GM21737 (cell line): ENCODE measurements around the gene ACSL4.
"Not testable (repeated sequence)": the region's sequence is repeated elsewhere in the genome, so short reads cannot be mapped to it uniquely, and the experiment has no call there.

Experiments
- ATAC-seq: cut with Tn5 transposase; IDR thresholded peaks from one replicate; pipeline ENCODE4 v1.9.1; 2021; ENCODE audit warnings: mild to moderate bottlenecking, moderate library complexity; ENCODE audit not compliant: unreplicated experiment

ACSL4 gene

DNA sequence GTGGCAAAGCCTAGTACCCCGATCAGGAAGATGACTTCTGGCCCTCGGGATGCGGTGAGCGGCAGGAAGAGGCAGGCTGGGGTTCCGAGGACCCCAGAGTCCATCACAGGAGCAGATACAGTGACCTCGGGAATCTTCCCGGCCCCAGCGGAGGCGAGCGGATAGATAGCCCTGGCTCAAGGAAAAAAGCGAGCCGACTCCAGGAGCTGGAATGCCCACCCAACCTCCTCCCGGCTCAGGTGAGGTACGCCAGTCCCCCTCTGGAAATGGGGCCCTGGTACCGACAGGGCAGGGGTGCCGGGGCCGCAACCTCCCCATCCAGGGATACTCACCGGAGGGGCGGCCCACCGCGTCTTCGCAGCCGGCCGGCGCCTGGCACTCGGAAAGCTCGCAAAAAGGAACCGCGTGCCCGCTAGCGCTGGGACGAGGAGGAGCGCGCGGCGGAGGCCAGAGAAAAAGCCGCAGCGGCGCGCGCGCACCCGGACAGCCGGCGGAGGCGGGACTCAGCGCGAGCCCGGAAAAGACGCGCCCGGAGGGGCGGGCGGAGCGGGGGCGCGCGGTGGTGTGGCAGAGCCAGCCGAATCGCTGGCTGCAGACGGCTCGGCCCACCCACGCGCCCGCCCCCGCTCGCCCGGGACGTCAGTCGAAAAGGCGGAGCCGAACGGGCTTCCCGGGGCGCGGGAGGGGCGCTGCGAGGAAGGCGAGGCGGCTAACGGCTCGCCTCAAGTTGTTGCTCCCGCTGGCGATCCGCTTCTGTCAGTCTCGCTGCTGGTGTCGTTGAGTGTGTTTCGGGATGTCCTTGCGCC lies at the start of gene ACSL4:
ACSL4 (minus strand) TSS at position 451 of the 806 bp plus-strand sequence. CDS start 49,894 bp downstream, outside the sequence.
- ATAC-seq, result peak; percentile 88

DNA sequence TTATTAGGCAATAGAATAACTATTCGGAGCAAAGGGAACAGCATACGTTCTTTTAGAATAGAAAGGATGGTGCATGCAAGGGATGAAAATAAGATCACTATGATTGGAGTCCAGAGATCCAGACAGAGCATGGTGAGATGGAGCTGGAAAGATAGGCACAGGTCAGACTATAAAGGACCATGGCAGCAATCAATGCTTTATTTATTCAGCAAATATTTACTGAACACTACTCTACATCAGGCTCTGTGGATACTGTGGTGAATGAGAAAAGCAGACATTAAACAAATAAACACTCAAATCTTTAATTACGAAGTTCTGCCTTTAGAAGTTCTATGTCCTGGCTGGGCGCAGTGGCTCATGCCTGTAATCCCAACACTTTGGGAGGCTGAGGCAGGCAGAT lies 44.7 kb upstream of the ACSL4 start:
- no peak for ATAC-seq

DNA sequence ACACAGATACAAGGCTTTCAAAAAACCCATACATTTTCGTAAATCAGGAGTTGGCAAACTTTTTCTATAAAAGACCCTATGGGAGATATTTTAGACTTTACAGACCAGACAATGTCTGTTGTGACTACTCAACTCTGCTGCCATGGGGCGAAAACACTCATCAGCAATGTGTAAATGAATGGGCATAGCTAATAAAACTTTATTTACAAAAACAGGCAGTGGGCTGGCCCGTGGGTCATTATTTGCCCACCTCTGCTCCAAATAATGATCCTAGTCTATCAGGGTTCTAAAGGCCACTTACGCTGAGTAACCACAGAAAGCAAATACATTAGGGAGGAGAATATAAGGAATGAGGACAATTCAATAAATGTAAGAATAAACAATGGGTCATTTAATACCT lies 43.9 kb upstream of the ACSL4 start:
- ATAC-seq, result no peak

DNA sequence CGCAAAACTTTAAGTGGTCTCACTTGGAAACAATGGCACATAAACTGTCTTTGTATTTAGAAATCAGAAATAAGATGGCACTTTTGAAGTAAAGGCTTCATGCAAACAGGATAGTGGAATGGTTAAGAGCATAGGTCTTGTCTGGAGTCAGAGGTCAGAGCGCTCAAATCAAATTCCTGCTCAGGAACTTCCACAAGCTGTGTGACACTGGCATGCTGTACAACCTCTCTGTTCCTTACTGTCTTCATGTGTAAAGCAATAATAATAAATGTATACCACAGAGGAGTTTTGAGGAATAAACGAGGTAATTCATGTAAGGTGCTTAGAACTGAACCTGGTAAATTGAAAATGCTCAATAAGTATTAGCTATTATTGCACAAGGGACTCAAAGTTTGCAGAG lies 43.4 kb upstream of the ACSL4 start:
- ATAC-seq, result no peak

DNA sequence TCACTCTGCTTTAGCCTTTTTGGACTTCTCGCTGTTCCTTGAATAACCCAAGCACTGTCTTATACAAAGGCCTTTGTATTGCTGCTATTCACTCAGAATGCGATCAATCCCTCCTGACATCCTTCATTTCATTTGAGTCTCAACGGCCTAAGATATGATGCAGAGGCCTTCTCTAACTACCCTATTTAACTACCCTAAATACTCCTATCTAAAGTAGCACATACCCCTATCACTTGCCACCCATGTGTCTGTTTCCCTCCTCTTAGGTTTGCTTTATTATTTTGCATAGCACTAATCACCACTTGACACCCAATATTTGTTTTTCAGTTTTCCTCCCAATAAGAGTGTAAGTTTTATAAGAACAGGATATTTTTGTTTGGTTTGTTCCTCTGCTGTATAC lies 42.3 kb upstream of the ACSL4 start:
- no peak for ATAC-seq

DNA sequence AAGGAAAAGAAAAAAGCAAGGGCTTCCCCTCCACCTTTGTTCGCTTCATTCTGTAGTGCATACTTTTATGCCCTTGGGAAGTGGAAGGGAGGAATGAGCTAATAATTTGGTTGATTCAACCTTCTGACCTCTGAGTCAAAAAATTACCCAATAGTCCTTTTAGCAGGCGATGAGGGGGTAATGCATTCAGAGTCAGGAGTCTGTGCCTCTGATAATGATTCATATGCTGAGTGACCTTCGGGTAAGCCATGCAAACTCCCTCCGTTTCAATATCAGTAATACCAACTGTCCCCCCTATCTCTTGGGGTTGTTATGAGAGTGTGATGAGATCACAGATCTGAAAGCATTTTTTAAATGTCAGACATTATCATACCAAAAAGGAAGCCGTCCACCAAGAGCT lies 41.6 kb upstream of the ACSL4 start:
- peak; percentile 96 for ATAC-seq

DNA sequence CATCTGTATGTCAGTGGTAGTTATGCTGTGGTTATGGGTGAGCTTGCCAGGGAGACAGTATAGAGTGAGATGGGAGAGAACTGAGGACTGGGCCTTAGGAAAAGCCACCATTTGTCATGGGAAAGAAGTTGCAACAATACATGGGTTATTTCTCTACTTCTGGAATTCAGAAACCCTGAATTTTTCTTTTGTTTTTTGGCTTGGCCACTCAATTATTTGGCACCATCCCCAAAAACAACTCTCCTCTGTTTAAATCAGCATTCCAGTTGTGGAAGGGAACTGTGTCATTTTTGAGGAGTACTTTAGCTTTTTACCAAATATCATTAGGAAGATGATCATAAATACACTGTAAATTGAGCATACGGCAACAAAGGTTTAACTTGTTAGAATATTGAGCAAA lies 41.1 kb upstream of the ACSL4 start:
- ATAC-seq, result no peak

DNA sequence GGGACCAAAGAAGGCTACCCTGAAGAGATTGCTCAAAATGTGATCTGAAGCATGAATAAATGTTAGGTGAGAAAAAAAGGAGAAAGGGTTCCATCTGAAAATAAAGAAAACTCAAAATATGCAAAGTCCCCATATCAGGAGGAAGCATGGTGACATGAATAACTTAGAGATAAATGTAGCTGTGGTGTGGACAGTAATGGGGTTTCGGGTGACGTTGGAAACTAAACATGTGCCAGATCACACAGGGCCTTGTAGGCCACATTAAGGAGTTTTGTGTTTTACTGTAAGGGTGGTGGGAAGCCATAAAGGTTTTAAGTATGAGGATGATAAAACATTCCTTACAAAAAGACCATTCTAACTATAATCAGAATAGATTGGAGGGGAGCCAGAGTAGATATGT lies 40.3 kb upstream of the ACSL4 start:
- ATAC-seq, result no peak

DNA sequence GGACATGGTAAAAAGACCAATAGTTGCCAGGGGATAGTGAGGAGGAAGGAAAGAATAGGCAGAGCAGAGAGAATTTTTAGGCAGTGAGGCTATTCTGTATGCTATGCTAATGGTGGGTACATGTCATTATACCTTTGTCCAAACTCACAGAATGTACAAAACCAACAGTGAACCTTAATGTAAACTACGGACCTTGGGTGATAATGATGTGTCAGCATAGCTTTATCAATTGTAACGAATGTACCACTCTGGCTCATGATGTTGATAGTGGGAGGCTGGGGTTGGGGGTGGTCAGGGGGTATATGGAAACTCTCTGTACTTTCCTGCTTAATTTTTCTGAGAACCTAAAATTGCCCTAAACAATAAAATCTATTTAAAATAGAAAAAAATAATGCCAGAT lies 37.7 kb upstream of the ACSL4 start:
- no peak for ATAC-seq

DNA sequence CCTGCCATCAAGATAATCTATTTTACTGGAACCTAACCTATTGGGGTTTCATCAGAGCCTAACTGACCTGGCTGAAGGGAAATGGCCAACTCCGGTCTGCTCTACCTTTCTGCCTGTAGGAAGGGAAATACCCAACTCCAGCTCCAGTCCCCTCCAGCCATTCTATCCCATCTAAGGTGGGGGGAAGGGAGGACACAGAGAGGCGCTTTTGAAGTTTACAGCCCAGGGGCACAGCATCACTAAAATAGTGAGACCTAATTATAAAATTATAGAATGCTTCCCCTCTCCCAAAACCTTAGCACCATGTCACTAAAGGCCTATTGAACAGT lies 27.8 kb upstream of the ACSL4 start:
- ATAC-seq, result no peak

DNA sequence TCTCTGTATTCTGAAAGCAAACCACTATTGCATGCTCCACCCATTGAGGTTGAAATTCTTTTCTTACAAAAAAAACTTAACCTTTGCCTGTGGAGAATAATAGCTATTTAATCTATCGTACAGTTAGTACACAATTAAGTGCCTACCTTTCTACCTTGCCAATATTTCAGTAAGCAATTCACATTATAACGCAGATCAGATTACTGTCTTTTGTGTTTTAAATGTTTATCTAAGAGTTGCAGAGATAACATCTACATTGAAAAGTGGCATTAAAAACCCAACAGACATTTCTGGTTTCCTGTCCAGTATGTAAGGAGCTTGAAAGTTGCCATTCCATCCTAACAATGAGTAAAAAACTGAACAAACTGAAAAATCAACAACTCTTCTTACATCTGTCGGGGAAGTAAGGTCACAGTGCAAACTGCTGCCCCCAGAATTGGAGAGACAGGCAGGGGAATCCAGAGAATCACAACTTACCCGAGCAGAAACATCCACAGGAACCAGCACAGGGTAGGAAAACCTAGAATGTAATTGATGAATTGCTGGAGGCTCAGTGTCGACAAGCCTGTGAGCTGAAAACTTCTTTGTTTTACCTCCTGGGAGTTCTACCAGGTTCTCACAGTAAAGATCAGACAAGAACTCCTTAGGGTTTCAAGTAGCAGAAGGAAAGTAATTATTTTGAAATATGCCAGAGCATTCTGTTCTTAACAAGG lies 27.3 kb upstream of the ACSL4 start:
- ATAC-seq, result no peak

DNA sequence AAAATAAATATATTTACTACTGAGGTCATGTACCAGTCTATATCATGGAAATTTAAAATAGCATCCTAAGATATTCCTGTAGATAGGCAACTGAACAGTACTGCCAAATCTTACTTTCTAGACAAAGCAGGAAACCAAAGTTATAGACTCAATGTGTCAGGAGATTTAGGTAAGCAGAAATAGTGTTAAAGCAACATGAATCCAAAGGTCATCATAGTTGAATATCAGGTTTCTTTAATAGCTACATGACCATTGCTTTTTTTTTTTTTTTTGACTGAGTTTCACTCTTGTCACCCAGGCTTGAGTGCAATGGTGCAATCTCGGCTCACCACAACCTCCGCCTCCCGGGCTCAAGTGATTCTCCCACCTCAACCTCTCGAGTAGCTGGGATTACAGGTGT lies 20.2 kb upstream of the ACSL4 start:
- no peak for ATAC-seq

DNA sequence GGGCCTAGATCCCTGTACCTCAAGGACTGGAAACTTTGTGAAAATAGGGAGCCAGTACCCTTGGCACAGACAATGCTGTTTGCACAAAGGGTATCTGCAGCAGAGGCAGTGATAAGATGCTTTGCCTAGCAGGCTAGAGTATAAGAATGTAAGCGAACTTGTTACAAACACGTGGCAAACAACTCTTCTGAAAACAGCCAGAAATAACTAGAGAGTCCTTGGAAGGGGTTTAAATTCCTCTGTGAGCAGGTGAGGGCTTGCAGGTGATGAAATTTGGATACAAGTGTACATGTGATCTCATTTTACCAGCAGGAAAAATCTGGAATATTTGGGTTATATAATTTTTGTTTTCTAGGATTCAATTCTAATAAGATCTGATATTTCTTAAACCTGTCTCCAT lies 18.6 kb upstream of the ACSL4 start:
- ATAC-seq, result no peak

DNA sequence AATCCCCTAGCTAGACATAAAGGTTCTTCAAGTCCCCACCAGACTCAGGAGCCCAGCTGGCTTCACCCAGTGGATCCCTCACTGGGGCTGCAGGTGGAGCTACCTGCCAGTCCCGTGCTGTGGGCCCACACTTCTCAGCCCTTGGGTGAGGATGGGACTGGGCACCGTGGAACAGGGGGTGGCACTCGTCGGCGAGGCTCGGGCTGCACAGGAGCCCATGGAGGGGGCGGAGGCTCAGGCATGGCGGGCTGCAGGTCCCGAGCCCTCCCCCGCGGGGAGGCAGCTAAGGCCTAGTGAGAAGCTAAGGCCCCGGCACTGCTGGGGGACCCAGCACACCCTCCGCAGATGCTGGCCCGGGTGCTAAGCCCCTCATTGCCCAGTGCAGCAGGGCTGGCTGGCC lies 16.1 kb upstream of the ACSL4 start:
- ATAC-seq, result no peak

DNA sequence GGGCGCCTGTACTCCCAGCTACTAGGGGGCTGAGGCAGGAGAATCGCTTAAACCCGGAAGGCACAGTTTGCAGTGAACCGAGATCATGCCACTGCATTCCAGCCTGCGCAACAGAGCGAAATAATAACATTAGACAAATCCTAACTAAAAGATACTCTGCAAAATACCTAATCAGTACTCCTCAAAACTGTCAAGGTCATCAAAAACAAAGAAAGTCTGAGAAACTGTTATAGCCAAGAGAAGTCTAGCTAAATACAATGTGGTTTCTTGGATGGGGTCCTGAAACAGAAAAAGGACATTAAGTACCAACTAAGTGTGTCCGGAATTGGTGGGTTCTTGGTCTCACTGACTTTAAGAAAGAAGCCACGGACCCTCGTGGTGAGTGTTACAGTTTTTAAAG lies 14.6 kb upstream of the ACSL4 start:
- no peak for ATAC-seq

DNA sequence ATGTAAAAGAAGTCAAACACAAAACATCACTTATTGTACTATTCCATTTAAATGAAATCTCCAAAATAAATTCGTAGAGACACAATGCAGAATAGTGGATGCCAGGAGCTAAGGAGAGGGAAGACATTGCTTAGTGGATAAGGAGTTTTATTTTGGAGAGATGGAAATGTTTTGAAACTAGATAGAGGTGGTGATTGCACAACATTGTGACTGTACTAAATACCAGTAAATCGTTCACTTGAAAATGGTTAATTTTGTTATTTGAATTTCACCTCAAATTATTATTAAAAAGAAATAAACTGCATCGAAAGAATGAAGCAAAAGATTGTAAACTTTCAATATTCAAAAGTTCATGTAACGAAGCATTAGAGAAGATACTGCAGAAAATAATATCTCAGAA lies 9.7 kb upstream of the ACSL4 start:
- ATAC-seq, result no peak

DNA sequence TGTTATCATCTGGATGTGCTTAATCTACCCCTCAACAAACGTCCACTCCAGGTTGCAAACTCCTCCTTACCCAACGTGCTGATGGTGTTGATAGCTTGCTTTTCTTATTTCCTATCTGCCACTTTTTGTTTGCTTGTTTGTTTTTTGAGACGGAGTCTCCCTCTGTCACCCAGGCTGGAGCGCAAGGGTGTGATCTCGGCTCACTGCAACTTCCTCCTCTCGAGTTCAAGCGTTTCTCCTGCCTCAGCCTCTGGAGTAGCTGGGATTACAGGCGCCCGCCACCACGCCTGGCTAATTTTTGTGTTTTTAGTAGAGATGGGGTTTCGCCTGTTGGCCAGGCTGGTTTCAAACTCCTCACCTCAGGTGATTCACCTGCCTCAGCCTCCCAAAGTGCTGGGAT lies 7.8 kb upstream of the ACSL4 start:
- not testable (repeated sequence) for ATAC-seq

DNA sequence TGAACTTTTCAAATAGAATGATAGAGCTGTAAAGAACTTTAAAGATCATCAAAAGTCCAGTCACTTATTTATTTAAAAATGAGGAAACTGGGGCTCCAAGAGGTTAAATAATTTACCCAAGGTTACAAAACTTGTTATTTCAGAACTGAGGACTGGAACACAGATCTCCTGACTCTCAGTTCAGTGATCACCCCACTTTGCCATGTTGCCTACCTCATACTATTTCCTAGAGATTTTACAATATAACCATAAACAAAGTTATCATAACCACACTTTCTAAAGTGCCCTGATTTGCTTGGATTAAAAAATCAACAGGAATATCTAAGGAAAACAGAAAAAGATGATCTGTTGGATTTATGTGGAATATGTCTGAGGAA lies 7.4 kb upstream of the ACSL4 start:
- no peak for ATAC-seq

DNA sequence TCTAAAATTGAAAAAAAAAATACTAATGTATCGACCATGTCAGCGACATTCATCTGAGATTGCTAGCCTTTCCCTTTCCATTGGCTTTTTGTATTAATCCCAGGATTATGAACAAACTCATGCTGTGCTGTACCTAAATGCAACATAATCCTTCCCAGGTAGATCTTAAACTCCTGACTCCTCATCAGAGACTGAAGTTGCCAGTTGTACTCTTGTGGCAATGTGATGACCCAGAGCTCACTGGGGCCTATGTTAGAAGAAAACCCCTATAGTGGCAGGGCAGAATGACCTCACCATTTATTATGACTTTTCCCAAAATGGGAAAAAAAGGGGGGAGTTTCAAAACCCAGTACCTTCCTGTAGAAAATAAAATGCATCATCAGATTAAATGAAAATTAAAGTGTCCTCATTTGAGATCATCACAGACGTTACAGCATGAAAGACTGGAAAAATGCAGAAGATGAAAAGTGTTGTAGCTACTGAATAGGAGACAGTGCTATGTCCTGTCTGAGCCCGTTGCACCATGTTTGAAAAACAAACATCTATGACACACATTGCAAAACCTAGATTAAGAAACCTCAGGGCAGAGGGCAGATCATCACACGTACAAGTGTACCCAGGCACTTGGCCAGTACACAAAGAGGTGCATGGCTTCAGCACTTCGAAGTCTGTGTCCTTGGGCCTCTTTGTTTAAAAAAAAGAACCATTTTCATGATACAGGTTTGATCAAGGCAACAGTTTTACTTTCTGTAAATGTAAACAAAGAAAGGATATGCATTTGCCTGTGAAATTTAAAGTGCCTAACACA lies 6.8 kb upstream of the ACSL4 start:
- no peak for ATAC-seq

DNA sequence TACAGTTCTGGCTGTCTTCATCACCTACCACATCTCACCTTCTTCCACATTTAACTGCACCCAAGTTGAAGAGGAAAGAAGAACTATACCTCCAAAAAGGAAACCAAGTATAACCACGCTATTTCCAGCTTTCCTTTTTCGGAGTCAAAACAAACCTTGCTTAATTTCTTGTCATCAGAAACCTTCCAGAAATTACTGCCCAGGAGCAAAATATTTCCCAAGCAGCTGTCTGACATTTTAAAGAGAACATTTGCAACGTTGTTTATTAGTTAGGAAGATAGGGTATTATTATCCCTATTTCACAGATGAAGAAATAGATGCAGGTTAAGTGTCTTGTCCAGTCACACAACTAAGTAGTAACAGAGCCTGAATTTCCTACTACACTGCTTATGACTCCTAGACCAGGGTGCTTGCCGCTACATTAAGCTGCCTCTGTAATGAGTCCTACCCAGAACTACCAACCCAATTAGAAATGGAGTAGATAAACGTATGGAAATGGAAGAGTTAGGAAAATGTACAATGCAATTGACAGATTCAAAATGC lies 2.2 kb upstream of the ACSL4 start:
- no peak for ATAC-seq

DNA sequence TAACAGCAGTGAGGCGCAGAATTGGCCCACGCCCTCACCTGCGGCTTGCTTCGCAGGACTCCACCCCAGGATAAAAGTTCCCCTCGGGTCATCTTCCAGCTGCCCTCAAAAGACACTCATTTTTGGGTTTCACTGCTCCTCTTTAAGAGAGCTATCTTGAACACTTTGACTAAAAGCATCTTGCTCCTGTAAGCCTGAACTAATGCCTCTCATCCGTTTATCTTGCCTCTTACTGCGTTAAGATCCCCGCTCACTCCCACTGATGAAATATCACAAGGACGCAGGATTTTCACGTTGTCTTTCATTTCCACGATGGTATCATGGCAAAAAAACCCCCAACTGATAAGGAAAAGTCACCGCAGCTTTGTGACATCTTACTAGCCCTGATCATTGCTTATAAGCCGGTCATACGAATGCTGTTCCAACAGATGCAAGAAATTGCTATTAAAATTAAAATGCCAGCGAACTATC lies 591 bp upstream of the ACSL4 start:
- no peak for ATAC-seq
